HCT116 (cell line): ENCODE measurements around the gene RAMP2.

Experiments
- CEBPB ChIP-seq: IDR thresholded peaks from 2 replicates; pipeline ENCODE4 v1.6.1; 2012; ENCODE audit warnings: low read depth
- CTCF ChIP-seq, 3 experiments: fragments of 200-600 bp in 1 of 3; sonication (generic) in 1 of 3; IDR thresholded peaks in 2 of 3; conservative IDR thresholded peaks in 1 of 3; 2 replicates each; pipeline ENCODE4 v1.5.1; 2012 to 2017; ENCODE audit warnings: low read depth in 2 of 3, low read length in 2 of 3, antibody characterized with exemption in 1 of 3, borderline replicate concordance in 1 of 3, control low read depth in 1 of 3, mild to moderate bottlenecking in 1 of 3, mixed read lengths in 1 of 3, mixed run types in 1 of 3, moderate library complexity in 1 of 3; ENCODE audit not compliant: insufficient read depth in 1 of 3
- EZH2 ChIP-seq: fragments of 200-600 bp; sonication (generic); IDR thresholded peaks from 2 replicates; pipeline ENCODE4 v1.6.1; 2017; ENCODE audit warnings: antibody characterized with exemption, mixed run types
- EZH2phosphoT487 ChIP-seq: fragments of 200-600 bp; IDR thresholded peaks from 2 replicates; pipeline ENCODE4 v1.6.1; 2018; ENCODE audit warnings: antibody characterized with exemption, borderline replicate concordance
- JUND ChIP-seq: IDR thresholded peaks from 2 replicates; pipeline ENCODE4 v1.6.1; 2012
- POLR2A ChIP-seq: IDR thresholded peaks from 2 replicates; pipeline ENCODE4 v1.7.0; 2011; ENCODE audit warnings: borderline replicate concordance; ENCODE audit not compliant: insufficient read depth, insufficient read length; ENCODE audit errors: extremely low read depth
- POLR2AphosphoS5 ChIP-seq: IDR thresholded peaks from 2 replicates; pipeline ENCODE4 v1.6.1; 2011; ENCODE audit warnings: mild to moderate bottlenecking, low read depth, low read length, moderate library complexity
- RAD21 ChIP-seq: IDR thresholded peaks from 2 replicates; pipeline ENCODE4 v1.6.1; 2012; ENCODE audit warnings: low read depth, mild to moderate bottlenecking
- SIN3A ChIP-seq: IDR thresholded peaks from 2 replicates; pipeline ENCODE4 v1.6.1; 2012; ENCODE audit warnings: low read depth
- SRF ChIP-seq: IDR thresholded peaks from 2 replicates; pipeline ENCODE4 v1.6.1; 2012; ENCODE audit warnings: low read depth
- YY1 ChIP-seq: IDR thresholded peaks from 2 replicates; pipeline ENCODE4 v1.6.1; 2011; ENCODE audit warnings: low read length, low read depth, moderate library complexity, mild to moderate bottlenecking; ENCODE audit not compliant: insufficient replicate concordance; ENCODE audit errors: extremely low read depth
- TF ChIP-seq, protein P1 (sequence below): IDR thresholded peaks from 2 replicates; pipeline ENCODE4 v1.6.1; 2012; ENCODE audit warnings: low read depth

DNA sequence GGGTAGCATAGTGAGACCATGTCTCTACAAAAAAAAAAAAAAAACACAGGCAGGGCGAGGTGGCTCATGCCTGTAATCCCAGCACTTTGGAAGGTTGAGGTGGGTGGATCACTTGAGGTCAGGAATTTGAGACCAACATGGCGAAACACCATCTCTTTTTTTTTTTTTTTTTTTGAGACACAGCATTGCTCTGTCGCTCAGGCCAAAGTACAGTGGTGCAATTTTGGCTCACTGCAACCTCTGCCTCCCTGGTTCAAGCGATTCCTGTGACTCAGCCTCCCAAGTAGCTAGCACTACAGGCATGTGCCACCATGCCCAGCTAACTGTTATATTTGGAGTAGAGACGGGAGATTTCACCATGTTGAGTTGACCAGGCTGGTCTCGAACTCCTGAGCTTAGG, 5.1 kb downstream of the RAMP2 start:
- TF ChIP-seq POLR2AphosphoS5 (no peak), CTCF (IDR thresholded peaks at IDR 0.05 in 2 of 3, conservative IDR thresholded peaks at IDR 0.05 in 1 of 3; ENCODE audit: borderline replicate concordance in 1 of 3, insufficient read depth in 1 of 3, low read depth in 2 of 3, low read length in 2 of 3) (no peak), CEBPB (no peak), YY1 (no peak), SRF (no peak), JUND (no peak), SIN3A (no peak), RAD21 (no peak), POLR2A (no peak), EZH2 (no peak), EZH2phosphoT487 (no peak)
- TF ChIP-seq, protein P1, sequence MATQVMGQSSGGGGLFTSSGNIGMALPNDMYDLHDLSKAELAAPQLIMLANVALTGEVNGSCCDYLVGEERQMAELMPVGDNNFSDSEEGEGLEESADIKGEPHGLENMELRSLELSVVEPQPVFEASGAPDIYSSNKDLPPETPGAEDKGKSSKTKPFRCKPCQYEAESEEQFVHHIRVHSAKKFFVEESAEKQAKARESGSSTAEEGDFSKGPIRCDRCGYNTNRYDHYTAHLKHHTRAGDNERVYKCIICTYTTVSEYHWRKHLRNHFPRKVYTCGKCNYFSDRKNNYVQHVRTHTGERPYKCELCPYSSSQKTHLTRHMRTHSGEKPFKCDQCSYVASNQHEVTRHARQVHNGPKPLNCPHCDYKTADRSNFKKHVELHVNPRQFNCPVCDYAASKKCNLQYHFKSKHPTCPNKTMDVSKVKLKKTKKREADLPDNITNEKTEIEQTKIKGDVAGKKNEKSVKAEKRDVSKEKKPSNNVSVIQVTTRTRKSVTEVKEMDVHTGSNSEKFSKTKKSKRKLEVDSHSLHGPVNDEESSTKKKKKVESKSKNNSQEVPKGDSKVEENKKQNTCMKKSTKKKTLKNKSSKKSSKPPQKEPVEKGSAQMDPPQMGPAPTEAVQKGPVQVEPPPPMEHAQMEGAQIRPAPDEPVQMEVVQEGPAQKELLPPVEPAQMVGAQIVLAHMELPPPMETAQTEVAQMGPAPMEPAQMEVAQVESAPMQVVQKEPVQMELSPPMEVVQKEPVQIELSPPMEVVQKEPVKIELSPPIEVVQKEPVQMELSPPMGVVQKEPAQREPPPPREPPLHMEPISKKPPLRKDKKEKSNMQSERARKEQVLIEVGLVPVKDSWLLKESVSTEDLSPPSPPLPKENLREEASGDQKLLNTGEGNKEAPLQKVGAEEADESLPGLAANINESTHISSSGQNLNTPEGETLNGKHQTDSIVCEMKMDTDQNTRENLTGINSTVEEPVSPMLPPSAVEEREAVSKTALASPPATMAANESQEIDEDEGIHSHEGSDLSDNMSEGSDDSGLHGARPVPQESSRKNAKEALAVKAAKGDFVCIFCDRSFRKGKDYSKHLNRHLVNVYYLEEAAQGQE: no peak
